Lower leg skin (tissue), 4 donors: ENCODE results near the gene SEMA6D. TPM values are rescaled to one million over a fixed set of nuclear protein-coding genes. Genes with fewer than 3 reads are reported as not detected.

Source experiments
- DNase-seq, 2 donors: peaks; one replicate each; pipeline ENCODE4 v3.0.0-alpha.2; 2019; ENCODE audit warnings: low spot score in 2 of 2
- H3K4me3 ChIP-seq: fragments of 200-600 bp; sonication (generic); 2 replicates; pipeline ENCODE4 v1.5.1; 2017; ENCODE audit warnings: mild to moderate bottlenecking, low read depth; ENCODE audit not compliant: poor library complexity, severe bottlenecking
- CTCF ChIP-seq, 3 donors: fragments of 450-650 bp; IDR thresholded peaks; one replicate each; pipeline ENCODE4 v1.5.1; 2016; ENCODE audit warnings: antibody characterized with exemption in 3 of 3, mild to moderate bottlenecking in 3 of 3, moderate library complexity in 2 of 3
- POLR2A ChIP-seq, 2 donors: fragments of 450-650 bp; IDR thresholded peaks; one replicate each; pipeline ENCODE4 v1.6.1; 2016 to 2017; ENCODE audit warnings: antibody characterized with exemption in 2 of 2, mild to moderate bottlenecking in 1 of 2, moderate library complexity in 1 of 2
- WGBS, 2 donors: methylation state at CpG; one replicate each; pipeline ENCODE4 v1.1.5; 2018; 5-methylcytosine and 5-hydroxymethylcytosine counted together
- intact Hi-C: fragments of 100-400 bp; cut with DNase I; formaldehyde crosslinking; loops from one replicate; pipeline ENCODE4 v1.15.0; 2023; ENCODE audit warnings: low total_unique reads
- total RNA-seq, 4 donors: library from RNA; depleted of rRNA; stranded (reverse); fragments of >200 nt; gene quantifications; one replicate each; pipeline ENCODE4 v1.1.0, GENCODE V29; 2016

The SEMA6D gene
- total RNA-seq, 4 donors from 2014 or later: 5.6 to 15.0 (median 6.6) TPM

- no peak for DNase-seq
- H3K4me3 ChIP-seq: no peak overlapping the region
- TF ChIP-seq CTCF (IDR thresholded peaks at IDR 0.05): no peak
- WGBS, 2 donors: 91 to 94% methylated on average over 2 of the region's 2 CpGs
- intact Hi-C loops: no loop called here
These were observed 25.4 kb upstream of the SEMA6D start for GRCh38 chr15:47691882-47692281.

GRCh38 chr15:47696351-47696750 is 21.0 kb upstream of the SEMA6D start:
- intact Hi-C loops: no loop called here
- no peak for DNase-seq
- H3K4me3 ChIP-seq: no peak overlapping the region
- WGBS, 2 donors: 82 to 87% methylated on average over 2 of the region's 2 CpGs
- TF ChIP-seq CTCF (IDR thresholded peaks at IDR 0.05) (no peak), POLR2A (IDR thresholded peaks at IDR 0.05) (no peak)

- DNase-seq: no peak
- intact Hi-C loops: no loop called here
- 95% methylated on average over 8 of the region's 8 CpGs for WGBS, 2 donors
- no peak overlapping the region for H3K4me3 ChIP-seq
- TF ChIP-seq CTCF (IDR thresholded peaks at IDR 0.05): no peak
- TF ChIP-seq POLR2A (IDR thresholded peaks at IDR 0.05): no peak
These were observed 11.9 kb upstream of the SEMA6D start for GRCh38 chr15:47705281-47705997.

- no peak for TF ChIP-seq CTCF (IDR thresholded peaks at IDR 0.05)
- no peak for TF ChIP-seq POLR2A (IDR thresholded peaks at IDR 0.05)
- intact Hi-C loops: no loop called here
- 86 to 95% methylated on average over 5 of the region's 5 CpGs for WGBS, 2 donors
- DNase-seq: no peak
- H3K4me3 ChIP-seq: no peak overlapping the region
These were observed 9.9 kb upstream of the SEMA6D start for GRCh38 chr15:47707391-47707790.

GRCh38 chr15:47708161-47708980 is 8.9 kb upstream of the SEMA6D start:
- intact Hi-C loops: no loop called here
- TF ChIP-seq CTCF (IDR thresholded peaks at IDR 0.05) (no peak), POLR2A (IDR thresholded peaks at IDR 0.05) (no peak)
- 58 to 73% methylated on average over 3 of the region's 3 CpGs for WGBS, 2 donors
- no peak overlapping the region for H3K4me3 ChIP-seq
- DNase-seq: no peak
